Fibroblast of lung (primary cell): ENCODE measurements around the gene PASD1. TPM values are rescaled to one million over a fixed set of nuclear protein-coding genes. Genes with fewer than 3 reads are reported as not detected.

Experiments used
- DNase-seq, 2 donors: peaks; one replicate each; pipeline versions ENCODE4 v3.0.0 to v3.0.0-alpha.2; 2010; ENCODE audit warnings: low read depth in 2 of 2
- H2AFZ ChIP-seq: 2 replicates; pipeline ENCODE4 v1.5.1; 2012; ENCODE audit warnings: low read length, control low read depth, inconsistent platforms
- H3K27ac ChIP-seq: 2 replicates; pipeline ENCODE4 v1.5.1; 2011; ENCODE audit warnings: low read length, control low read depth; ENCODE audit not compliant: insufficient read depth
- H3K27me3 ChIP-seq: 2 replicates; pipeline ENCODE4 v1.5.1; 2011; ENCODE audit warnings: mild to moderate bottlenecking, low read length; ENCODE audit not compliant: control insufficient read depth, insufficient read depth
- H3K36me3 ChIP-seq: 2 replicates; pipeline ENCODE4 v1.5.1; 2011; ENCODE audit warnings: low read length; ENCODE audit not compliant: control insufficient read depth, insufficient read depth
- H3K4me1 ChIP-seq: 2 replicates; pipeline ENCODE4 v1.5.1; 2011; ENCODE audit warnings: low read length; ENCODE audit not compliant: control insufficient read depth, insufficient read depth; ENCODE audit errors: extremely low read depth
- H3K4me2 ChIP-seq: 2 replicates; pipeline ENCODE4 v1.5.1; 2011; ENCODE audit warnings: low read length, control low read depth; ENCODE audit not compliant: insufficient read depth; ENCODE audit errors: extremely low read depth
- H3K4me3 ChIP-seq, 4 experiments: fragments of 200-600 bp in 1 of 4; sonication (generic) in 1 of 4; replicated peaks in 1 of 4; 2 replicates each; pipeline ENCODE4 v1.5.1; 2011 to 2016; ENCODE audit warnings: low read length in 4 of 4, low read depth in 3 of 4, mild to moderate bottlenecking in 3 of 4, control low read depth in 2 of 4, inconsistent platforms in 1 of 4, mixed read lengths in 1 of 4; ENCODE audit not compliant: insufficient read depth in 1 of 4; ENCODE audit errors: control extremely low read depth in 1 of 4
- H3K79me2 ChIP-seq: 2 replicates; pipeline ENCODE4 v1.5.1; 2012; ENCODE audit warnings: mild to moderate bottlenecking, low read length, inconsistent platforms; ENCODE audit not compliant: control insufficient read depth, insufficient read depth
- H3K9ac ChIP-seq: 2 replicates; pipeline ENCODE4 v1.5.1; 2011; ENCODE audit warnings: mild to moderate bottlenecking, low read length, control low read depth; ENCODE audit not compliant: insufficient read depth
- H3K9me3 ChIP-seq: 2 replicates; pipeline ENCODE4 v1.5.1; 2012; ENCODE audit warnings: low read depth, low read length; ENCODE audit not compliant: control insufficient read depth, insufficient read depth
- H4K20me1 ChIP-seq: 2 replicates; pipeline ENCODE4 v1.5.1; 2011; ENCODE audit warnings: low read length; ENCODE audit not compliant: control insufficient read depth, insufficient read depth; ENCODE audit errors: extremely low read depth
- EZH2 ChIP-seq: IDR thresholded peaks from 2 replicates; pipeline ENCODE4 v1.5.1; 2012; ENCODE audit warnings: low read length, control low read depth, mild to moderate bottlenecking; ENCODE audit errors: missing control alignments
- polyA minus RNA-seq: library from RNA; depleted of rRNA, polyadenylated mRNA; stranded (reverse); fragments of >200 nt; gene quantifications from 2 replicates; pipeline ENCODE4 v1.2.3, GENCODE V29; 2011; ENCODE audit warnings: low replicate concordance
- polyA plus RNA-seq, 2 donors: library from polyadenylated mRNA; depleted of rRNA in 1 of 2; stranded (reverse) in 1 of 2; unstranded in 1 of 2; fragments of >200 nt; gene quantifications; 2 replicates each; pipeline ENCODE4 v1.2.1, GENCODE V29; 2011 to 2012; ENCODE audit warnings: missing spikeins in 1 of 2
- total RNA-seq: library from RNA; depleted of rRNA; stranded (reverse); fragments of >200 nt; gene quantifications from 2 replicates; pipeline ENCODE4 v1.2.1, GENCODE V29; 2014
- TF ChIP-seq, protein P1 (sequence below), 2 donors: IDR thresholded peaks in 1 of 2; conservative IDR thresholded peaks in 1 of 2; 1 replicate in 1 of 2; 2 replicates in 1 of 2; pipeline ENCODE4 v1.5.1; 2011 to 2012; ENCODE audit warnings: low read length in 2 of 2, control low read depth in 1 of 2, inconsistent platforms in 1 of 2, low read depth in 1 of 2, mild to moderate bottlenecking in 1 of 2

PASD1 gene, protein sequence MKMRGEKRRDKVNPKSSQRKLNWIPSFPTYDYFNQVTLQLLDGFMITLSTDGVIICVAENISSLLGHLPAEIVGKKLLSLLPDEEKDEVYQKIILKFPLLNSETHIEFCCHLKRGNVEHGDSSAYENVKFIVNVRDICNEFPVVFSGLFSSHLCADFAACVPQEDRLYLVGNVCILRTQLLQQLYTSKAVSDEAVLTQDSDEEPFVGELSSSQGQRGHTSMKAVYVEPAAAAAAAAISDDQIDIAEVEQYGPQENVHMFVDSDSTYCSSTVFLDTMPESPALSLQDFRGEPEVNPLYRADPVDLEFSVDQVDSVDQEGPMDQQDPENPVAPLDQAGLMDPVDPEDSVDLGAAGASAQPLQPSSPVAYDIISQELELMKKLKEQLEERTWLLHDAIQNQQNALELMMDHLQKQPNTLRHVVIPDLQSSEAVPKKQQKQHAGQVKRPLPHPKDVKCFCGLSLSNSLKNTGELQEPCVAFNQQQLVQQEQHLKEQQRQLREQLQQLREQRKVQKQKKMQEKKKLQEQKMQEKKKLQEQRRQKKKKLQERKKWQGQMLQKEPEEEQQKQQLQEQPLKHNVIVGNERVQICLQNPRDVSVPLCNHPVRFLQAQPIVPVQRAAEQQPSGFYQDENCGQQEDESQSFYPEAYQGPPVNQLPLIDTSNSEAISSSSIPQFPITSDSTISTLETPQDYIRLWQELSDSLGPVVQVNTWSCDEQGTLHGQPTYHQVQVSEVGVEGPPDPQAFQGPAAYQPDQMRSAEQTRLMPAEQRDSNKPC
- total RNA-seq (not detected in 2 replicates), polyA plus RNA-seq (not detected in 2 replicates), polyA minus RNA-seq (not detected in 2 replicates)
- polyA plus RNA-seq (2012): not detected in 2 replicates

DNA sequence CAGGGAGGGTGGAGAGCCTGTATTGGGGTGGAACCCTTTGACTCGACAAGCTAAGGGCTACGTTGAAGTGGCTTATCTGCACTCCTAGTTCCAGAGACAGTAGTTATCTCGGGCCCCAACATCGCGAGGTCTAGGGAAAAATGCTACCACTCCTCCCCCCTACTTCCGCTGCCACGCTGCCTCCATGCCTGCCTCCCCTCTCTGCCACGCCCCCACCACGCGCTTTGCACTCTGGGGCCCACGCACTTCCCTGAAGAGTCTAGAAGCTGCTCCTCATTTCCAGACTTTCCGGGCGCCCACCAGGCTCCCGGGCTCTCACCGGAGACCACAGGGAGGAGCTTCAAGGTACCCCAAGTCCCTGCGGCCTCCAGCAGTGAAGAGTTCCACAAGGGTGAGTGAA lies at the start of gene PASD1:
PASD1 (plus strand) TSS at position 227 of the 400 bp plus-strand sequence. CDS start 37,879 bp downstream, outside the sequence.
- no peak within 1 kb of the TSS for H3K4me3 ChIP-seq
- no peak within 1 kb of the TSS for H2AFZ ChIP-seq
- TF ChIP-seq, protein P1, sequence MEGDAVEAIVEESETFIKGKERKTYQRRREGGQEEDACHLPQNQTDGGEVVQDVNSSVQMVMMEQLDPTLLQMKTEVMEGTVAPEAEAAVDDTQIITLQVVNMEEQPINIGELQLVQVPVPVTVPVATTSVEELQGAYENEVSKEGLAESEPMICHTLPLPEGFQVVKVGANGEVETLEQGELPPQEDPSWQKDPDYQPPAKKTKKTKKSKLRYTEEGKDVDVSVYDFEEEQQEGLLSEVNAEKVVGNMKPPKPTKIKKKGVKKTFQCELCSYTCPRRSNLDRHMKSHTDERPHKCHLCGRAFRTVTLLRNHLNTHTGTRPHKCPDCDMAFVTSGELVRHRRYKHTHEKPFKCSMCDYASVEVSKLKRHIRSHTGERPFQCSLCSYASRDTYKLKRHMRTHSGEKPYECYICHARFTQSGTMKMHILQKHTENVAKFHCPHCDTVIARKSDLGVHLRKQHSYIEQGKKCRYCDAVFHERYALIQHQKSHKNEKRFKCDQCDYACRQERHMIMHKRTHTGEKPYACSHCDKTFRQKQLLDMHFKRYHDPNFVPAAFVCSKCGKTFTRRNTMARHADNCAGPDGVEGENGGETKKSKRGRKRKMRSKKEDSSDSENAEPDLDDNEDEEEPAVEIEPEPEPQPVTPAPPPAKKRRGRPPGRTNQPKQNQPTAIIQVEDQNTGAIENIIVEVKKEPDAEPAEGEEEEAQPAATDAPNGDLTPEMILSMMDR (conservative IDR thresholded peaks at IDR 0.05 in 1 of 2, IDR thresholded peaks at IDR 0.05 in 1 of 2; ENCODE audit: low read depth in 1 of 2, low read length in 2 of 2): no peak
- TF ChIP-seq EZH2: no peak
- H3K27me3 ChIP-seq: no peaks in the 10 kb centered on the region
- no peak within 1 kb of the TSS for H3K27ac ChIP-seq
- DNase-seq: no peak
- no peaks in the 10 kb centered on the region for H3K4me1 ChIP-seq
- H3K4me2 ChIP-seq: no peak within 1 kb of the TSS
- no peaks in the 10 kb centered on the region for H3K79me2 ChIP-seq
- H3K9ac ChIP-seq: no peak within 1 kb of the TSS
- H3K36me3 ChIP-seq: no peaks in the 10 kb centered on the region
- H4K20me1 ChIP-seq: no peaks in the 10 kb centered on the region
- no peaks in the 10 kb centered on the region for H3K9me3 ChIP-seq

DNA sequence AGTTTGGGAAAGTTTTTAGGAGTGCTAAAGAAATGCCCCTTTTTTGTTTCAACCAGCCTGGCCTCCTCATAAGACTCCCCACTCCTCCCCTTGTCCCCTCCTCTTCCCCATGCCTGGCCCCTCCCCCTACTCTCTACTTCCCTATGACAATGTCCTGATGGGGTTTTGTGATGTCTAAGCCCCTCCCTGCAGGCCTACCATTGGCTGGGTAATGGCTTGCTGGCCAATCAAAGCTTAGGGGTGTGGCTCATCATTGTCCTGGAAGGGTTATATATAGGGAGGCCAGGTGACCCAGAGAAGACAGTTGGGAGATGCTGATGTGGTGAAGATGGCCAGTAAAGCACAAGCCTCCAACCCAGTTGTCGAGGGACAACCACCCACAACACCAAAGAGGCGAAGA lies 48.2 kb upstream of the PASD1 start:
- Histone ChIP-seq H4K20me1 (no peaks in the 10 kb centered on the region), H3K27me3 (no peaks in the 10 kb centered on the region), H3K36me3 (no peaks in the 10 kb centered on the region), H3K4me1 (no peaks in the 10 kb centered on the region), H3K27ac (no peak overlapping the region), H3K4me3 (no peak overlapping the region), H3K9ac (no peak overlapping the region), H3K79me2 (no peaks in the 10 kb centered on the region), H3K9me3 (no peaks in the 10 kb centered on the region), H3K4me2 (no peak overlapping the region), H2AFZ (no peak overlapping the region)
- no peak for DNase-seq
- TF ChIP-seq EZH2: no peak
- TF ChIP-seq, protein P1 (conservative IDR thresholded peaks at IDR 0.05 in 1 of 2, IDR thresholded peaks at IDR 0.05 in 1 of 2; ENCODE audit: low read depth in 1 of 2, low read length in 2 of 2): no peak

DNA sequence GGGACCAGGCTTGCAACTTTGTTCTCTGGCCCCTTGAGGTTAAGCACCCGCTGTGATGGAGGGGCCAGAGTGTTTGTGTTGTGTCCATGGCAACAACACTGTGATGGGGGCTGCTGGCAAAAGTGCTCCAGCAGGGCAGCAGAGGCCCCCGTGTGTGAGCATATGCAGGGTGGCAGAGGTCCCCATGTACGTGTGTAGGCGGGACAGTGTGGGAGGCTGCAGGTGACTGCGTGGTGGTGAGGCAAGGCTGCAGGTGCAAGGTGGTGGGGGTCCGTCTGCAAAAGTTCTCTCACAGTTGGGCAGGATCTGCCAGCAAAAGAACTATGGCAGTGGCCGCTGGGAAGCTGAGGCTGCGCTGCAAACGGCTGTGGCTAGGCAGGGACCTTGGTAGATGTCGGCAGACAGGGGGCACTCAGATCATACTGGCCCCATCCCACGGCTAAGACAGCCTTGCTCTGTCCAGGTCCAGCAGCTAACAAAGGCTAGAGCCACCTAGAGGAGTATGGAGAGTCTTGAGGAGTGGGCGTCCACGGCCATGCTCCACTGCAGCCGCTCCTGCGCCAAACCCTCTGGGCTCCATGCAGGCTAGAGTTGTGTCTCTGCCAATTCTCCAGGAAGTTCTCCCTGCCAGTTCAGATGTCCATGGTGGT lies 46.8 kb upstream of the PASD1 start:
- Histone ChIP-seq H3K36me3 (no peaks in the 10 kb centered on the region), H3K4me1 (no peaks in the 10 kb centered on the region), H3K27ac (no peak overlapping the region), H3K79me2 (no peaks in the 10 kb centered on the region), H3K4me2 (no peak overlapping the region), H3K9me3 (no peaks in the 10 kb centered on the region), H3K27me3 (no peaks in the 10 kb centered on the region), H3K4me3 (no peak overlapping the region), H3K9ac (no peak overlapping the region), H4K20me1 (no peaks in the 10 kb centered on the region), H2AFZ (no peak overlapping the region)
- DNase-seq: no peak
- TF ChIP-seq, protein P1 (conservative IDR thresholded peaks at IDR 0.05 in 1 of 2, IDR thresholded peaks at IDR 0.05 in 1 of 2; ENCODE audit: low read depth in 1 of 2, low read length in 2 of 2): no peak
- no peak for TF ChIP-seq EZH2
